HG03039 (cell line): ENCODE data around the gene AP2B1.

Experiments
- ATAC-seq: cut with Tn5 transposase; IDR thresholded peaks from one replicate; pipeline ENCODE4 v1.9.1; 2021; ENCODE audit warnings: mild to moderate bottlenecking, moderate library complexity; ENCODE audit not compliant: unreplicated experiment

The AP2B1 gene

DNA sequence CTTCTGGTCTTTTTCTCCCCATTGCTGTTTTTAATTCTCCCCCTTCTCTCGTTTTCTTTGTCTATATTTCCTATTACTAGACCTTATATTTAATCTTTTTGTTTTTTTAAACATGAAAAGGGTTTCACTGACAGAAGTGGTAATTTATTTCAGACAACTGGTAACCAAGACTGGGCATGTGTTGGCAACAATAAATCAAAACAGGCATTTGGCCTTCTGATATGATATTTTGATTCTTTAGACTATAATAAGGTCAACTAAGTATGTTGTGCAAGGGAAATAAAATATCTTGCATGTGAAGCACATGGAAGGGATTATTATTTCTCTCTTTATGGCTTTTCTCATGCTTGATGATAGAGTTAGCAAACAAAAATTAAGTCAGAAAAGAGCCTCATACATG, 34.6 kb downstream of the AP2B1 start:
- no peak for ATAC-seq

DNA sequence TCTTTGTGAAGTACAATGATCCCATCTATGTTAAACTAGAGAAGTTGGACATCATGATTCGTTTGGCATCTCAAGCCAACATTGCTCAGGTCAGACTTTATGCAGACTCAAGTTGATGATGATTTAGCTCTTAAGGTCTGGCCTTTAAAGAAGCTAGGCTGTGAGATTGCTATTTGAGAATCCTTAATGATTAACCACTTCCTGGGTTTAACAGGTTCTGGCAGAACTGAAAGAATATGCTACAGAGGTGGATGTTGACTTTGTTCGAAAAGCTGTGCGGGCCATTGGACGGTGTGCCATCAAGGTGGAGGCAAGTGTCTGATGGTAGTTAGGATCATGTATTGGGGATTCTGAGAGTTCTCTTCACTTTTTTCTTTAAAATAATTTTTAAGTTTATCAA, 40.3 kb downstream of the AP2B1 start:
- ATAC-seq, result no peak

DNA sequence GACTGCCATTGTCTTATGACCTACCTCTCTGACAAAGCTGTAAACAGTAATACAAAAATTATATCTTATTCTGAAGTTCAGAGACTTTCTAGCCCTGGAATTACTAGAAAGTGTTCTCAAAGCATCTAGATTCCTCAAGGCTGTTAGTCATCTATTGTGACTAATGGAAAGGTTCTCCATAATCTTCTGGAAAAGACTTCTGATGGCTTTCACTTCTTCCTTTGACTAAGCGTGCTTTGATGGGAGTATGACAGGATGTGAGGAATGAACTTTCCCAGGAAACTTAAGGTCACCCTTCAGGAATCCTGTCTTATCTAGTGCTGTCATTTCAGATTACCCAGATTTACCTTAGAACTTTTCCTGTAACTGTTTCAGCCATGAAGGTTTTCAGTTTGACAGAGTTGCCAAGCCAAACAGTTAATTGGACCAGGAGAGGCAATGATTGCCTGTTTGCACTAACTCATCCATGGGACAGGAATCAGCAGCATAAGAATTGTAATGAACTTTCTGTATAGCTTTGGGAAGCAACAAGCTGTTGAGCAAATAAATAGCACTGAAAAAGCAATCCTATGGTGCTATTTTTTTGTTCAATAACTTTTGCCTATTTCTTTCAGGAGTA, 43.5 kb downstream of the AP2B1 start:
- no peak for ATAC-seq

DNA sequence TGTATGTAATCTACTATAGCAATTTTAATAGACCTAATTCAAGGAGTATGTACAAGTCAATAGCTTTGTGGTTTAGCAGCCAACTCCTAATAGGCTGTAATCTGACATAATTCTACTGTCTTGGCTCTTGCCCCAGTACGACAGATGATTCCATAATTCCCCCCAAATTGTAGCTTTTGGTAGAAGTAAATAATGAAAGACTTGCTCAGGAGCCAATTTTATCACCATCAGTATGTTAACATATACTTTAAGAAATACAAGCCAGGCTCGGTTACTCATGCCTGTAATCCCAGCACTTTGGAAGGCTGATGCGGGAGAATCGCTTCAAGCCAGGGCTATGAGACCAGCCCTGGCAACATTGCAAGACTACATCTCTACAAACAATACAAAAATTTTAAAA, 53.9 kb downstream of the AP2B1 start:
- no peak for ATAC-seq

DNA sequence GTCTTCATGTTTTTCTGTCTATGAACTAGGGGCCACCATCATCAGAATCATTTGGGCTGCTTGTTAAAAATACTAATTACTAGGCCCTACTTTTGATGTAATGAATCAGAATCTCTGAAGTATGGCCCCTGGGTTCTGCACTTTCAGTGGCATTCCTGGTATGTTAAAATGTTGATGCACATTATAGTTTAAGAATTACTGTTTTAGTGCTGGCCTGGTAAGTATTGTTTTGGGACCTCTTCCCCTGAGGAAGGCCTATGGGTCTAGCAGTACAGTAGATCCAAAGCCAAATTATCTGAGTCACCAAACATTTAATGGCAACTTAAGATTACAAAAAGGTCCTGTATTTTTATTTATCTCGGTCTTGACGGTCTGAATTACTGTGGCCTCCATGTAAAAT, 58.8 kb downstream of the AP2B1 start:
- ATAC-seq, result no peak

DNA sequence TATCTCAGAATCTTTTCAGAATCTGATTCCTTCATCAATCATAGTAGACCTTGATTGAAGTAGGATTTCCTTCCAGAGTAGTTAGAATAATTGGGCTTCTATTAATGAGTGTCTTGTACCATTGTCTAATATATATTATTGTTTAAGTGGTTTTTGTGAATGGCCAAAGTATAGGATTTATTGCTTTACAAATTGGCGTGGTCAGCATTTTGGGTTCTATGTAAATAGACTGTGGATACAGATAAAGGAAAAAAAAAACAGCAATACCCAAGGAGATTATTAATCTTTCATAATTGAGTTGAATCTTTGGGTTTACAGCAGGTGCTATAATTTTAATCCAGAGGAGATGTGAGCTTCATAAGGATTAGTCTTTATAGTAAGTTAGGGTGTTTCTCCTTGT, 64.3 kb downstream of the AP2B1 start:
- no peak for ATAC-seq

DNA sequence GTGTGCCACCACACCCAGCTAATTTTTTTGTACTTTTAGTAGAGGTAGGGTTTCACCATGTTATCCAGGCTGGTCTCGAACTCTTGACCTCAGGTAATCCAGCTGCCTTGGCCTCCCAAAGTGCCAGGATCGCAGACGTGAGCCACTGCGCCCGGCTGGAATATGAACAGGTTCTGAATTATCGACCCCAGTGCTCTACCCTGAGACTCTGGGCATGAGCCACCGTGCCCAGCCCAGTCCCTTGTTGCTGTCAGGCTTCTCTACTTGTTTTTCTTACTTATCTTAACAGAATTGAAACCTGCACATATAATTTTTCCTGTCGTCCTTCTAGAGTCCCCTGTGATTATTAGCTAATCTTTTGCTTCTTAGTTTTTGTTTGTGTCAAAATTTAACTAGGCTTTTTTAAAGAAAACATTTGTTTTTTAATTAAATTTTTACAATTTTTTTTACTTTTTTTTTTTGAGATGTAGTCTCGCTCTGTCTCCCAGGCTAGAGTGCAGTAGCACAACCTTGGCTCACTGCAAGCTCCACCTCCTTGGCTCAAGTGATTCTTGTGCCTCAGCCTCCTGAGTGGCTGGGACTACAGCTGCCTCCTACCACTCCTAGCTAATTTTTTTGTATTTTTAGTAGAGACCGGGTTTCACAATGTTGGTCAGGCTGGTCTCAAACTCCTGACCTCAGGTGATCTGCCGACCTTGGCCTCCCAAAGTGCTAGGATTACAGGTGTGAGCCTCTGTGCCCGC, 66.7 kb downstream of the AP2B1 start:
- no peak for ATAC-seq

DNA sequence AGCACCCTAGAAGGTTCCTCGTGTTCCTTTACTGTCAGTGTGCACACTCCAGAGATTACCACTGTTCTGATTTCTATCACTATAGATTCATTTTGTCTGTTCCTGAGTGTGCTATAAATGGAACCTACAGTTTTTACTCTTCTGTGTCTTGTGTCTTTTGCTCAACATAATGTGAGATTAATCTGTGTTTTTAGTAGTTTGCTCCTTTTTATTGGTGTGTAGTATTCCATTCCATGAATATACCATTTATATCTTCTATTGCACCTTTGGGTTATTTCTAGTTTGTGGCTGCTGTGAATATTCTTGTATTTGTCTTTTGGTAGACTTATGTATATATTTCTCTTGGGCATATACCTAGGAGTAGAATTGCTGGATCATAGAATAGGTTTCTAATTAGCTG, 68.2 kb downstream of the AP2B1 start:
- ATAC-seq, result no peak

DNA sequence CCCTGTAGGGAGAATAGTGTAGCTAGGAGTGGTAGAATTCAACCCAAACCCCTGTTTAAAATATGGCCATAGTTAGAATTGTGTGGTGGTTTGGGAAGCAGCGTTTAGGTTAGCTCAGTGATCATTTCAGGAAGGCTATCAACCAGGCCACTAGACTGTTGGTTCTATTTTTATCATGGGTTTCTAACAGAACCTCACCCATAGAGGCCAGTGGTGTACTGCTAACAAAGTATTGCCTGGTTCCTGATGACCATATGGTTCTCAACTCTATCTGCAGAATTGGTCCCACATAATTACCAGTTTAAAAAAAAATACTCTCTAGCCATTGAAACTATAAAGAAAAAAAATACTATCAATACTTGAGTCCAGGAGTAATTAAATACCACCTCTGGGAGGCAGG, 73.8 kb downstream of the AP2B1 start:
- no peak for ATAC-seq

DNA sequence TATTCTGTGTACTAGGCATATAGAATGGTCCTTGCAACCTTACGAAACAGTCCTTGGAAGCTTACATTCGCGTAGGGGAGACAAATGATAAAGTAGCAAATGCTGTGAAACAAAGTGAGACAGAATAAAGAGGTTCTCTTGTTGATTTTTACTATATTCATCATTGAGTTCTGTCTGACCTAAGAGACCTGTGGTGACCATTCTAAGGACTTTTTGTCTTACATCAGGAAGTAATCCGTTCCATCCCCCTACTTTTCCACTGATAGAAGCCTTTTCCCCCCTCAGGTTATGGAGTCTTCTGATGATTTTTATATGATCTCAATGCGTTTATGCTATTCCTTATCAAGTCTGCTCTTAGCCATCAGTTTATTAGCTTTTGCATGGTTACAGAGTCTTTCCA, 77.6 kb downstream of the AP2B1 start:
- ATAC-seq, result no peak

DNA sequence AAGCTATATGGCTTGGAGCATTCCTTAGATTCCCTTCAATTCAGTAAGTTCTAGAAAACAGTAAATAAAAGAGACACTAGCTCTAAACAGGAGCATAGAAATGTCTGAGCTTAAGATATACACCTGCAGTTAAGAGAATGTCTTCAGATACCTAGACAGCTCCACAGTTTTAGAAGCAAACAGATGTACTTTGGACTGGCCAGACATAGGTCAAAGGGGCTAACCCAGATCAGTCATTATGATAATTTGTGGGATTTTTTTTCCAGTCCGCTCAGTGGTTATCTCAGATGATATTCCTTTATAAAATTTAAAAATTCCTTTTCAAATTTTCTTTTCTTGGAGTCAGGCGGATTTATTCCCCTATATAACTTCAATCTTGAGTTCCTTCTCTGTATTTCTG, 78.5 kb downstream of the AP2B1 start:
- ATAC-seq, result no peak

DNA sequence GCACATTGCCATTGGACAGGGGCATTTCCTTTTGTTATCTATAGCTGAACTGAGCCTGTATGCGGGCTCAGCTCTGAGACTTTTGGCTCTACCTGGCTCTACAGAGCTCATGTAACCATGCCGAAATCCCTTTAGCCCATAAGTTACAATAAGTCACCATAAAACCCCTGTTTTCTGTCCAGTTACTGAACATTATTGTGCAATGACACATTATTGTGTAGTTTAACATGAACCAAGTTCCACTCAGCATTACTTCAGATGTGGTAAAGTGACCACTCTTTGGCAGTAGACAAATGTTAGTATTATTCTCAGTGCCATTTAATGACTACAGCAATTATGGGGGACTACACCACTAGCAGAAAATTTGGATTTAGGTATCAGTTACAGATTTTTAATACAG, 78.9 kb downstream of the AP2B1 start:
- ATAC-seq, result no peak

DNA sequence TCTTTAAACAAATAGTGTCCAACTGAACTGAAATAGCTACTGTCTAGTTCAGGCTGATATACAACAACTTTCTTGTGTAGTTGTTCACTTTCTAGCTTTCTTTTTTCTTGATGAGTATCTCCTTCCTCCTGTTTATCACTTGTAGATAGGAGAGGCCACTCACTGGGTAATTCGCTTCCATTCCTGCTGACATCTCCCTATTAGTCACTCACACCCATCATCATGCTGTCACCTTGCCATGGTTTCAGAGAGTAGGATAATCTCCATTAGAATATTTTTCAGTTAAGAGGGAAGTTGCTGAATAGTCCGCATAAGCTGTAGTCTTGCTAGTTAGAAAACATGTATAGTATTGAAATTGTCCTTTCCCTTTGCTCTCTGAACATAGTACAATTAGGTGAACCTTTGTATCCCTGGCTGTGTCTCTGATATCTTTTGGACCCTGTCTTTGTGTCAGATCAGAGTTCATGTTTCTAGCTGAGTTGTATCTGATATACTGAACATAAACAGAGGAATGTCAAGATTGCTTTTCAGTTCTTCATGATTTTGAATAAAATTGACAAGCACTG, 79.9 kb downstream of the AP2B1 start:
- ATAC-seq, result no peak

DNA sequence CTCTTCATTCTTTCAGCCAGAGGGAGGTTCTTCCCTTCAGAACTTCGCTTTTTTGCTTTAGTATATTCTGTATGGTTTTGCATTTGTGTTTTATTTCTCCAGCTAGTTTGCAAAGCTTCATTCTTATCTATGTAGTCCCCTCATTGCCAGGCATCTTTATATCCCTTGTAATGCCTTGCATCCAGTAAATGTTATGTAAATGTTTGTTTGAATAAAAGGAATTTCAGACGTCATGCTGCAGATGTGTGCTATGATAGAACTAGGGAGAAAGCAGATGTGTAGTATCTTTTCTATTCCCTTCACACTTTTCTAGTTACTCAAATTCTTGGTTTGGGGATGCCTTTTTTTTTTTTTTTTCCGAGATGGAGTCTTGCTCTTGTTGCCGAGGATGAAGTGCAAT, 81.7 kb downstream of the AP2B1 start:
- no peak for ATAC-seq

DNA sequence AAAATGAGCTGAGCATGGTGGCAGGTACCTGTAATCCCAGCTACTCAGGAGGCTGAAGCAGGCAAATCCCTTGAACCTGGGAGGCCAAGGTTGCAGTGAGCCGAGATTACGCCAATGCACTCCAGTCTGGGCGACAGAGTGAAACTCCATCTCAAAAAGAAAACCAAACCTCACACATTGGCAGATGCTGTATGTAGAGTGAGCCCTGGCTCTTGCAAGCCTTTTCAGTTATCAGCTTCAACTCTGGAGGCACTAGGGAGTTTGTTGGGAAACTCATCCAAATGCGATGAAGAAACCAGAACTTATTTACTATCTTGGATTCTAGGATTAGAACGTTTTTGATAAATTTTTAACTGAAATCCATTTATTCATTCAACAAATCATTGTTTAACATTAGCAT, 87.4 kb downstream of the AP2B1 start:
- ATAC-seq, result no peak

DNA sequence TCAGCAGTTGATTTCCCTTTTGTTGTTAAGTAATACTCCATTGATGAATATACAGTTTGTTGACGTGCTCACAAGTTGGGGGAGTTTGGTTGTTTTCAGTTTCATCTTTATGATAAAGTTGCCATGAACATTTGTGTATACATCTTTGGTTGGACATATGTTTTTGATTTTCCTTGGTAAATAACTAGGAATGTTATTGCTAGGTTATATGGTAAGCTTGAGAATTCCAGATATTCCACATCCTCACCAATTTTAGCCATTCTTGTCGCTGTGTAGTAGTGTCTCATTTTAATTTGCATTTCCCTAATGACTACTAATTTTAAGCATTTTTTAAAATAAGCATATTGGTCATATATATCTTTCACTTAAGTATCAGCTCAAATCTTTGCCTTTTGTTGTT, 89.3 kb downstream of the AP2B1 start:
- ATAC-seq, result no peak

DNA sequence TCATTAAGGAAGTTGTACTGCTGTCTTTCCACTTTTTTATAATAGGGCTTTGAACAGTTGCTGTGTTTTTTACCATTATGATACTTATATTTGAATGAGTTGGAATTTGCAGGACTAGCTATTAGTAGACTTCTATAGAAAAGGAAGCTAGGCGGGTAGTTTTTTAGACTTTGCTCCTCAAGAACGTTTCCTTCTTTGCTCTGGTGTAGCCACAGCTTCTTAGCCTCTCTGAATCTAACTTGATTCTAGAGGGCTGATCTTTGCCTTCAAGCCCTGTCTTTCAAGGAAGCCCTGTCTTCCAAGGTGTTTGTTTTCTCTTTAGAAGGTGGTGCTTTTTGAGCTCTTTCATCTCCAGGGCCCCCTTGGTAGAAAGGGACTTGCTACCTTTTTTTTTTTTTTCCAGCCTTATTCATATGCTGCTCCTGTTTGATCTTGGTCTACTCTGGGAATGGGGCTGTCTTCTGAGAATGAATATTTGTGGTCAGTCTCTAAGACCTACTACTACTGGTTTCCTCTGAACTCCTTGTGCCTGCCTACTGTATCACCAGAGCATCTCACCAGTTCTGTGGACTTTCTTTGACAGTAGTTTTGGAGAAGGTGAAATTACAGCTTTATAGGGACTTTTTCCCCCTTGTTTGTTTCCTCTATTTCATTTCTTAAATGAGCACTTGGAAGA, 92.0 kb downstream of the AP2B1 start:
- no peak for ATAC-seq

DNA sequence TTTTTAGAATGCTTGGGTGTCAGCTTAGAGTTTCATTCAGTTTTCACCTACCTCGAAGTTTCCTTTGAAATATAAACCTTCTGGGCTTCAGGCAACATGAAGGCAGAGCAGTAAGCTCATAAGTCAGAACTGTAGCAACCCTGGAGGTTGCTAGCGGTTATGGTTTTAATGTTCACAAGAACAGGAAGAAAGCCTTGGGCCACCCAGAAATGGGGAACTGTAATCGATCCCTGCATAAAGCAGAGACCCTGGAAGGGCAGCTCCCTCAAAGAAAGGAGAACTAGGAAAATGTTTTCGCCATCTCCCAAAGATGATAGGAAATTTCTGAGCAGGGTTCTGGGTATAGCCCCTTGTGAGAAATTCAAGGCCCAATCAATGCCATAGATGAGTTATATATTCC, 96.5 kb downstream of the AP2B1 start:
- no peak for ATAC-seq

DNA sequence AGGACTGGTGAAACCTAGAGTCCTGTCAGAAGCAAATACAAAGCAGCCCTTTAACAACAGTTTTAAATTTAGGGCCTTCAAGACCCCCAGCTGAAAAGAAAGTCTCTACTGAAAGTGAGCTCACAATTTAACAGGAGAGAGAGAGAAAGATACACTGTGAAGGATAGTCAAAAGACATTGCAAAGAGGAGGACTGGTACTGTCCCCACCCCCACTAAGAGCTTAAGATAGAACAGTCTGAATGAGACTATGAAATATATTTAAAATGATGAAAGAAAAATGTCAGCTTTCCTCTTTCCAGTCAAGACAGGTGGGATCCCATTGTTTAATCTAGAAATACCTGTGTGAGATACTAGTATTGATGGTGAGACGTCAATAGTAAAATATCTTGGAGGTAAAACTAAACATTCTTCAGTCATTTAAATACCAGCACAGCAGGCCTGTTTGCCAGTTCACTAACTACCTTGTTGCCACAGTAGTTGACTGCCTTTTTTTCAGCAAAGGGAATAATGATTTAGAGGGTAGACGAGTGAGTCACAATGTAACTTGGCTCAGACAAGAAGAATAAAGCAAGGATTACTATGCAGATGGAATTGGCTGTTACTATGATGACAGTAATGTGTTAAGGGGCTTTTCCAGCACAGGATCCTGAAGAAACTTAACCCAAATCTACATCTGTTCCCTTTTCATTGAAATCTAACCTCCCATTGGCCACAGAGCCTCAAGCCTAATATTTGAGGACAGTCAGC, 97.1 kb downstream of the AP2B1 start:
- ATAC-seq, result no peak

DNA sequence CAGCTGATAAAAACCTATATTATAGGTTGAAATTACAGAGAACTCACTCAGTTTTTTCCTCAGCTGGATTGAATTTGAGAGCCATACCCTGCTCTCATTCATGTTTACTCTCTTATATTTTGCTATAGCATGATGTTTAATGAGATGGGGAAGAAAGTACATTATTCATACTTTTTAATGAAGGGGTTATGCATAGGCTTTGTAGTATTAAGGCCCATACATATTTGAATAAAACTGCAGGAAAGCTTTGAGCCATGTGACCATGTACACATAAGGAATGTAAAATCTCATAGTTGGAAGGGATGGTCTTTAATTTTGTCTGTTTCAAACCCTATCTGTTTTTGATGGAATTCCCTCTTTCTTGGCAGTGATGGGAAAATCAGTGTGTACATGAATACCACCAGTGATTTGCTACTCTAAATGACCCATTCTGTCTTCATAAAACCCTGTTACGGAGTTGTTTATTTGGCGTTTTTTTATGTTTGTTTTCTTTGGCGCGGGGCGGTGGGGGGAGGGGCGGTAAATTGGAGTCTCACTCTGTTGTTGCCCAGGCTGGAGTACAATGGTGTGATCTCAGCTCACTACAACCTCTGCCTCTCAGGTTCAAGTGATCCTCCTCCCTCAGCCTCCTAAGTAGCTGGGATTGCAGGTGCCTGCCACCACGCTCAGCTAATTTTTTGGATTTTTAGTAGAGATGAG, 105.5 kb downstream of the AP2B1 start:
- ATAC-seq, result no peak

DNA sequence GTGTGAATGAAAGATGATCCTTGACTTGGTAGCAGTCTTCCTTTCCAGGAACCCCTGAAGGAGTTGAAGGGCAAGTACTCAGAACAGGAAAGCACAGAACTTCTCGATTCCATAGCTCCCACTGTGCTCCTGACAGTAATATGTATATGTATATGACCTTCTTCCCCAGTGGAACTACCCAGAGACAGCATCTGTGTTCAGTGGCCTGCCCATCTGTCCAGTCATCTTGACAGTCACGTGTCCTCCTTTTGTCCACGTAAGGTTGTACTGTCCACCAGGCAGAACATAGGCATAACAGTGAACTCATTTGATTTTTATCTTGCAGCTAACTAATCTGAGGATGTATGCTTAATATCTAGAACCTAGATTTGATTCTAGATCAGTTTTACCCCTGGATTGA, 106.5 kb downstream of the AP2B1 start:
- no peak for ATAC-seq
